T-helper 2 cell (primary cell): ENCODE measurements around the gene RABEPK.
"Not testable (repeated sequence)": the region's sequence is repeated elsewhere in the genome, so short reads cannot be mapped to it uniquely, and the experiment has no call there.

ENCODE experiments used
- DNase-seq, 5 experiments: peaks; one replicate each; pipeline versions ENCODE4 v3.0.0 to v3.0.0-alpha.2; 2012 to 2022

Gene RABEPK

DNA sequence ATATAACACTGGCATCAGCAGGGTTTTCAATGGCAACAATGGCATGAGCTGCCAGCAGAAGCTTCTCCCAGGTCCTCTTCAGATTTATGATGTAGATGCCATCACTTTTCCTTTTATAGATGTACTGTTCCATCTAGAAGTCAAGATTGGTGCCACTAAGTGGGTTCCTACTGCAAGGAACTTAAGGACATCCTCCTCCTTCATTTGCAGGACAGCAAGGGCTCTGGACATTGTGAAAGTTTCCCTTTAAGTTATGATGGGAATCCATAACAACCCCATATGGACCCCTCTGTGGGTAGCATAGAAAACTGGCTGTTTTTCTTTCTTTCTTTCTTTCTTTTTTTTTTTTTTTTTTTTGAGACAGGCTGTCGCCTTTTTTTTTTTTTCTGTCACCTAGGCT, 4.8 kb upstream of the RABEPK start:
- not testable (repeated sequence) for DNase-seq

DNA sequence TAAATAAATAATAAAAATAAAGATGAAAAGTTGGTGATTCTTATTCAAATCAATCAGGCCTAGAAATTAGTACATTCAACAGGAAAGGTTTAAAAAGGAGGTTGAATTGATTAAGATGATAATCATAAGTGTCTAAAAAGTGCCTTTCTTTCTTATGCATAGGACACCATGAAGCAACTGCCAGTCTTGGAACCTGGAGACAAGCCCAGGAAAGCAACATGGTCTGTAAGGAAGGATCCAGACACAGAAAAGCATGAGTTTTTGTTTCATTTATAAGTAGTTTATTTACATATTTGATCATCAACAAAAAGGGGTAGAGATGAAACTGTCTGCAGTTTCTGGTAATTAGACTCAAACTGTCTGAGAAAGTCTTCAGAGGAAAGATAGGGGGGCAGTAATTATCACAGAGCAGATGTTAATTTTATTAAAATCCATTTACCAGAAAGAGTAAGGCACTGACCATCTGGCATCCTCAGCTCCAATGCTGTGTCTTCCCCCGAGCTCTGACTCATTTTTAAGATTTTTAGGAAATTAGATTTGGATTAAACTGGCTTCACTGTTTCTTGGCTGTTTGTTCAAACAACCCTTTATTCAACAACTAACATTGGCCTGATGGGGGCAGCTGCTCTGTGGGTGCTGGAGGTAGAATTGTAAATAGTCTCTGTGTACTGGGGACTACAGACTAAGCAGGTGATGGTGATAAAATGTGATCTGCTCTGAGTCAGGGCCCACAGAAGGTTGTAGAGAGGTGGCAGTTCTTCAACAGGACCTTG, 2.7 kb downstream of the RABEPK start:
- peak in 1 of 5 experiments; percentile 22 for DNase-seq

DNA sequence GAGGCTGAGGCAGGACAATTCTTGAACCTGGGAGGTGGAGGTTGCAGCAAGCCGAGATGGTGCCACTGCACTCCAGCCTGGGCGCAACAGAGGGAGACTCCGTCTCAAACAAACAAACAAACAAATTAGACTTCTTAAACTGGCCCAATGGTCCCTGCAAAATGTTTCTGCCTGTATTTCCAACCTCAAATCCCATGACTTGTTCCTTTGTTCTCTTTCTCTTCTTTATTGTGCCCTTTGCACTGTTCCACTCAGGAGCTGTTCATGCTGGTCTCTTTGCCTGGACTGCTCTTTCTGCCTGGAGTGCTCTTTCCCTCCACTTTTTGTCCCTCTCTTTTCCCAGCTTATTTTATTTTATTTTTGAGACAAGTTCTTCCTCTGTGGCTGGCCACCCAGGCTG, 4.1 kb downstream of the RABEPK start:
- no peak for DNase-seq

DNA sequence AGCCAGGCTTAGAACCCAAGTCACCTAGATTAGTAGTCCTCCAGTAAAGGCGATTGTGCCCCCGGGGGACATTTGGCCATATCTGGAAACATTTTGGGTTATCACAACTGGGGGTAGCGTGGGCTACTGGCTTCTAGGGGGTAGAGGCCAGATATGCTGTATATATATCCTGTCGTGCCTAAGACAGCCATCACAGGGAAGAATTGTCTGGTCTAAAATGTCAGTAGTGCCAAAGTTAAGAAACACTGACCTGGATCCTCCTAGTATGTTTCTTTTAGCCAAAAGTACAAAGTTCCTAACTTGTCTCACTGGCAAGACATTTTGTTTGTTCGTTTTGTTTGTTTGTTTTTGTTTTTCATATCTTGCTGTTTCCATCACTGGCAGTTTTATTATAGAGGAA, 13.8 kb downstream of the RABEPK start:
- DNase-seq: no peak

DNA sequence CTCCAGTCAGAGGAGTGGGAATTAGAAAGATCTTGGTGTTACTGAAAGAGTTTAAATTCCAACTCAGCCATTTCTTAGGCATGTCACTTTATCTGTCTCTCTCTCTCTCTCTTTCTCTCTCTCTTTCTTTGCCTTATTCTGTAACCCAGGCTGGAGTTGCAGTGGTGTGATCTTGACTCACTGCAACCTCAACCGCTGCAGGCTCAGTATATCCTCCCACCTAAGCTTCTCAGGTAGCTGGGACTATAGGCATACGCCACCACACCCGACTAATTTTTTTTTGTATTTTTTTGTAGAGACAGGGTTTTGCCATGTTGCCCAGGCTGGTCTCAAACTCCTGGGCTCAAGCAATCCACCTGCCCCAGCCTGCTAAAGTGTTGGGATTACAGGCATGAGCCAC, 18.3 kb downstream of the RABEPK start:
- DNase-seq: no peak

DNA sequence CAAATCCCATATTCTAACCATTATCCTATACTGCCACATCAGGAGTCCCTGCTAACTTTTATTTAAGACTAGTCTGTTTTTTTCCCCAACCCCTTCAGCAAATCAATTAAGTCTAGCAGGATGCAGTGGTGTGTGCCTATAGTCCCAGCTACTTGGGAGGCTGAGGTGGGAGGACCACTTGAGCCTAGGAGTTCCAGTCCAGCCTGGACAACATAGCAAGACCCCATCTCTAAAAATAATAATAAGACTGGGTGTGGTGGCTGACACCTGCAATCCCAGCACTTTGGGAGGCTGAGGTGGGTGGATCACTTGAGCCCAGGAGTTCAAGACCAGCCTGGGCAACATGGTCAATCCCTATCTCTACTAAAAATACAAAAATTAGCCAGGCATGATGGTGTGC, 24.5 kb downstream of the RABEPK start:
- not testable (repeated sequence) for DNase-seq

DNA sequence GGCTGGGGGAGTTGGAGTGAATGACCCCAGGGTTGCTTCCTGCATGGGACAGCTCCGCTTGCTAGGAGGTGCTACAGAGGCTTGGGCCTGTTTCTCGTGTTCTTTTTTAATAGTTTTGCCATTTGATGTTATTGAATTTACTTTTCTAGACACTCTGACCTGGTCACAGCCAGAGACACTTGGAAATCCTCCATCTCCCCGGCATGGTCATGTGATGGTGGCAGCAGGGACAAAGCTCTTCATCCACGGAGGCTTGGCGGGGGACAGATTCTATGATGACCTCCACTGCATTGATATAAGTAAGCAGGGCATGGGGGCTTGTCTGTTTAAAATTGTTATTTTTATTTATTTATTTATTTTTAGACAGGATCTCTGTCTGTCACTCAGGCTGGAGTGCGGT, 27.4 kb downstream of the RABEPK start:
- DNase-seq: no peak

DNA sequence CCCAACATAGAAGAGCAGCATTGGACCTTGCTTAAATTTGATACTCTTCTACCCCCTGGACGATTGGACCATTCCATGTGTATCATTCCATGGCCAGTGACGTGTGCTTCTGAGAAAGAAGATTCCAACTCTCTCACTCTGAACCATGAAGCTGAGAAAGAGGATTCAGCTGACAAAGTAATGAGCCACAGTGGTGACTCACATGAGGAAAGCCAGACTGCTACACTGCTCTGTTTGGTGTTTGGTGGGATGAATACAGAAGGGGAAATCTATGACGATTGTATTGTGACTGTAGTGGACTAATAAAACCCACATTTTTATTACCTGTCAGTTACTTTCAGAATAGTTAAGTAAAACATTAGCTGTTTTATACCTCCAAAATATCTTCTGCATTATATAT, 33.3 kb downstream of the RABEPK start:
- DNase-seq: no peak

DNA sequence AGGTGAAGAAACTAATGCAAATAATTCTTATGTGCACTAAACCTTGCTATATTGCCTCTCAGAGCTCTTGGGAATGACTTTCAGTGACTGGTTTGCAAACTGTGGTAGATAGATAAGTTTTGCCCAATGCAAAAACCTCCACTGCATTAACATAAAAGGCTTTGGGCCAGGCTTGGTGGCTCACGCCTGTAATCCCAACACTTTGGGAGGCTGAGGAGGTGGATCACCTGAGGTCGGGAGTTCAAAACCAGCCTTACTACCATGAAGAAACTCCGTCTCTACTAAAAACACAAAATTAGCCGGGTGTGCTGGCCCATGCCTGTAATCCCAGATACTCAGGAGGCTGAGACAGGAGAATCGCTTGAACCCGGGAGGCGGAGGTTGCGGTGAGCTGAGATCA, 33.8 kb downstream of the RABEPK start:
- DNase-seq: not testable (repeated sequence)

DNA sequence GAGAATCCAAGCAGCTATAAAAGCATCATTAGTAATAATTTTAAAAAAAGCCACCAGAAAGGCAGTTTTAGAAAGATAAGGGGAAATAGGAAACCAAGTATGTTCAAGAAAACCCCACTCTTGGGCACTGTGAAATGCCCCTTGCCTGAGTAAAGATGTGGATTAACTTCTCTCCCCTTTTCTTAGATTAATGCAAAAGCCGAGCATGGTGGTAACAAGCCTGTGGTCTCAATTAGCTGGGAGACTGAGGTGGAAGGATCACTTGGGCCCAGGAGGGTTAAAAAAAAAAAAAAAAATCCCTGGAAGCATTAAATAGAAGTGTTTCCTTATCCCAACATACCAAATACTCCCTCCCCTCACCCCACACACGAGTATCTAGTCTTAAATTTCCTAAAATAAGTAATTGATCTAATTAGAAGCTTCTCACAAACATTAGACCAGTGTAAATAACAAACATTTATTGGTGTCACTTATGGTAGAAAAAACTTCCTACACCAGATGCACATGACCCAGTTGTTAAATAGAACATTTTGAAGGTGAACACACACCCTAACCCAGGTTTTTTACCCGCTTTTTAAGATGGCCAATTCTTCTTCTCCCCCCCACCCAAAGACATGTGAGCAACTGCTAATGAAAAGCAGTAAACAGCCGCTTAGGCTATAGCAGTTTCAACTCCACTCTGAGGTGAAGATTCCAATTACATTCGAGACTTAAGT, 35.6 kb downstream of the RABEPK start:
- DNase-seq: no peak

DNA sequence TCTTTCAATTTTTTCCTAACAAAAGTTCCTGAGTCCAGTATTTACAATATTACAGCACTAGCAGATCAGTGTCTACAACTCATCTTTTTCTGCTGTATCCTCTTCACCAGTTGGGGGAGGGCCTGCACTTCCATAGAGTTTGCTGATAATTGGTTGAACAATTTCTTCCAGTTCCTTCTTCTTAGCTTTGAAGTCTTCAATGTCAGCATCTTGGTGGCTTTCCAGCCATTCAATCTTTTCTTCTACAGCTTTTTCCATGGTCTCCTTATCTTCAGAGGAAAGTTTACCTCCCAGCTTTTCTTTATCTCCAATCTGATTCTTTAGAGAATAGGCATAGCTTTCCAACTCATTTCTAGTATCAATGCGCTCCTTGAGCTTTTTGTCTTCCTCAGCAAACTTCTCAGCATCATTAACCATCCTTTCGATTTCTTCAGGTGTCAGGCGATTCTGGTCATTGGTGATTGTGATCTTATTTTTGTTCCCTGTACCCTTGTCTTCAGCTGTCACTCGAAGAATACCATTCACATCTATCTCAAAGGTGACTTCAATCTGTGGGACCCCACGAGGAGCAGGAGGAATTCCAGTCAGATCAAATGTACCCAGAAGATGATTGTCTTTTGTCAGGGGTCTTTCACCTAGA, 36.3 kb downstream of the RABEPK start:
- not testable (repeated sequence) for DNase-seq

DNA sequence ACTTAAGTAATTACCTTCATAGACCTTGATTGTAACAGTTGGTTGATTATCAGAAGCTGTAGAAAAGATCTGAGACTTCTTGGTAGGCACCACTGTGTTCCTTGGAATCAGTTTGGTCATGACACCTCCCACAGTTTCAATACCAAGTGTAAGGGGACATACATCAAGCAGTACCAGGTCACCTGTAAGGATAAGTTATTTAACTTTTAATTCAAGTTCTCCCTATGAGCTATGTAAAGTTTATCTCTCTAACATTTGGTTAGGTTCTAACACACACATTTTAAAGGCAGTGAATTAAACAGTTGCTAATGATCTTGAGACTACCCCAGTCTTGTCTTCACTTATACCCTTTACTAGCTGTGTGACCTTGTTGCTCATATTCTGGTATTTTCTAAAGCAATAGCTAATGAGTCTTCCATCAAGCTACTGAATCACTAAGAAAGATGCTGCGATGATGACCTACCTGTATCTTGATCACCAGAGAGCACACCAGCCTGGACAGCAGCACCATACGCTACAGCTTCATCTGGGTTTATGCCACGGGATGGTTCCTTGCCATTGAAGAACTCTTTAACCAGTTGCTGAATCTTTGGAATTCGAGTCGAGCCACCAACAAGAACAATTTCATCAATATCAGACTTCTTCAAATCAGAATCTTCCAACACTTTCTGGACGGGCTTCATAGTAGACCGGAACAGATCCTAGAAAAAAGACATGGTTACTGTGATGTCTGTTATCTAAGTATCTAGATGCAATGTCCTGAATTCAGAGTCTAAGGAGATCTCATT, 38.0 kb downstream of the RABEPK start:
- no peak for DNase-seq

DNA sequence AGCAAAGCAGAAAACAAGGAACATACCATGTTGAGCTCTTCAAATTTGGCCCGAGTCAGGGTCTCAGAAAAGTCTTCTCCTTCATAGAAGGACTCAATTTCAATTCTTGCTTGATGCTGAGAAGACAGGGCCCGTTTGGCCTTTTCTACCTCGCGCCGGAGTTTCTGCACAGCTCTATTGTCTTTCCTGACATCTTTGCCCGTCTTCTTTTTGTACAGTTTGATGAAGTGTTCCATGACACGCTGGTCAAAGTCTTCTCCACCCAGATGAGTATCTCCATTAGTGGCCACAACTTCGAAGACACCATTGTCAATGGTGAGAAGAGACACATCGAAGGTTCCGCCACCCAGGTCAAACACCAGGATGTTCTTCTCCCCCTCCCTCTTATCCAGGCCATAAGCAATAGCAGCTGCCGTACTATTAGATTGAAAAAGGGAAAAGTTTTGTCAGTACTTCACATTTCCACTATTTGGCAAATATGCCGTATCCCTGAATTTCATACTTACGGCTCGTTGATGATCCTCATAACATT, 38.6 kb downstream of the RABEPK start:
- DNase-seq: no peak

DNA sequence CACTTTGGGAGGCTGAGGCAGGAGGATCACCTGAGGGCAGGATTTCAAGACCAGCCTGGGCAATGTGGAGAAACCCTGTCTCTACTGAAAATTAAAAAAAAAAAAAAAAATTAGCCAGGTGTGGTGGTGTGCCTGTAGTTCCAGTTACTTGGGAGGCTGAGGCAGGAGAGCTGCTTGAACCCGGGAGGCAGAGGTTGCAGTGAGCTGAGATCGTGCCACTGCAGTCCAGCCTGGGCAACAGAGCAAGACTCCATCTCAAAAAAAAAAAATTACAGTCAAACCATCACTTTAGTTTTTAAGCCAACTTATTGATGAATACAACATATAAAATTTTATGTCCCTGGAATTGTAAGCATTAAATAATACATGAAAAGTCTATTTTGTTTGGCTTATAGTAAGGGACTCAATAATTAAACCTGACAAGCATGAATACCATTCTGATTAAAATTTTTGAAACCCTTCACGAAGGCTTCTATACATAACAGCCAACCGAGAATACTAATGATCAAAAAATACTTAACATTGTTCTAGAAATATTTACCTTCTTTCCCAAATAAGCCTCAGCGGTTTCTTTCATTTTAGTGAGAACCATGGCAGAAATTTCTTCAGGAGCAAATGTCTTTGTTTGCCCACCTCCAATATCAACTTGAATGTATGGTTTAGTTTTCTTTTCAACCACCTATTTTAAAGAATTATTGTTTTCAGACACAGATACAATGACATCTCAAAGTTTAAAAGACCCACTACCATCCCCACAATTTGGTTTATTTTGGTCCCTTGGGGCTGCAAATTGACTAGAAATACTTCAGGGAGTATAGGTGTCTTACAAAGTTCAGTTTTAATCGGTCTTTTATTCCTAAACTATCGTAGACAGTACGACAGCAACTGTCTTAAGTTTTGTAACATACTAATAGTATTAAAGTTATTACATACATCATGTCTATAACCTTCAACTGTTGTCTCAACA, 39.6 kb downstream of the RABEPK start:
- no peak for DNase-seq

DNA sequence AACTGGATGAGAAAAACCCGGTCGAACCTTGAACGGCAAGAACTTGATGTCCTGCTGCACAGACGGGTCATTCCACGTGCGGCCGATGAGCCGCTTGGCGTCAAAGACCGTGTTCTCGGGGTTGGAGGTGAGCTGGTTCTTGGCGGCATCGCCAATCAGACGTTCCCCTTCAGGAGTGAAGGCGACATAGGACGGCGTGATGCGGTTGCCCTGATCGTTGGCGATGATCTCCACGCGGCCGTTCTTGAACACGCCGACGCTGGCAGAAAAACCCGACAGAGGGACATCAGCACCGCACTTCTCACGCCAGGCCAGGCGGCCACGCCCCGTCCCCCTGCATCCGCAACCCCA, 40.3 kb downstream of the RABEPK start:
- DNase-seq: peak in 2 of 5 experiments; percentile 24 to 66

DNA sequence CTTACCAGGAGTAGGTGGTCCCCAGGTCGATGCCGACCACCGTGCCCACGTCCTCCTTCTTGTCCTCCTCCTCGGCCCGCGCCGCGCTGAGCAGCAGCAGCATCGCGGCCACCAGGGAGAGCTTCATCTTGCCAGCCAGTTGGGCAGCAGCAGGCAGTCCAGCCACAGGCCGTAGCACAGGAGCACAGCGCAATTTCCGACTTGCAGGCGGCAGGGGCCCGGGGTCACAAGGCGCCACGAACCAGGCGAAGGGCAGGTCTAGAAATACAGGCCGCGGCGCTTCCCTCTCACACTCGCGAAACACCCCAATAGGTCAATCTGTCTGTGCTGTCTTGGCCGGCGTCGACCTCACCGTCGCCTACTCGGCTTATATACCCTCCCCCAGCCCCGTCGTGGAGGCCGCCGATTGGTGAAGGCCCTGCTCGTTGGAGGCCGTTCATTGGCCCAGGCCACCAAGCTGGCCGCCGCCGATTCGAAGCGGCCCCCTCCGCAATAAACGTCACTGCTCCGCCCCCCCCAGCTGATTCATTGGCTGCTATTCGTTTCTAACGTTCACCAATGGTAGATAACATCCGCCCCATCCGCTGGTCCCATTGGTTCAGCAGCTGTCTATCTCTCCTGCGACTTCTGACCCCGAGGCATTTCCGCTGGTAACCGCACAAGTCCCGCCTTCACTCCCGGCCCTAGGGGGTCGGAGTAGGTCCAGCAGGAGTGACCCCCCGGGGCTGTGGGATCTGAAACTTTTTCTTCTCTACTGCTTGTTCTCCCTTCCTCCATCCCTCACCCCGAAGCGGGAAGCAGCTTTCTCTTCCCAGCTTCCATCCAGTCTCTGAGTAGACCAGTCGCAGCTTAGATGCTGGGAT, 40.9 kb downstream of the RABEPK start, which contains the start of gene HSPA5:
TSS of gene HSPA5 (minus strand) at position 344 of the 863 bp plus-strand sequence. CDS start at position 127, 217 bp downstream.
- peak; percentile 97 to 100 (median 99) for DNase-seq

DNA sequence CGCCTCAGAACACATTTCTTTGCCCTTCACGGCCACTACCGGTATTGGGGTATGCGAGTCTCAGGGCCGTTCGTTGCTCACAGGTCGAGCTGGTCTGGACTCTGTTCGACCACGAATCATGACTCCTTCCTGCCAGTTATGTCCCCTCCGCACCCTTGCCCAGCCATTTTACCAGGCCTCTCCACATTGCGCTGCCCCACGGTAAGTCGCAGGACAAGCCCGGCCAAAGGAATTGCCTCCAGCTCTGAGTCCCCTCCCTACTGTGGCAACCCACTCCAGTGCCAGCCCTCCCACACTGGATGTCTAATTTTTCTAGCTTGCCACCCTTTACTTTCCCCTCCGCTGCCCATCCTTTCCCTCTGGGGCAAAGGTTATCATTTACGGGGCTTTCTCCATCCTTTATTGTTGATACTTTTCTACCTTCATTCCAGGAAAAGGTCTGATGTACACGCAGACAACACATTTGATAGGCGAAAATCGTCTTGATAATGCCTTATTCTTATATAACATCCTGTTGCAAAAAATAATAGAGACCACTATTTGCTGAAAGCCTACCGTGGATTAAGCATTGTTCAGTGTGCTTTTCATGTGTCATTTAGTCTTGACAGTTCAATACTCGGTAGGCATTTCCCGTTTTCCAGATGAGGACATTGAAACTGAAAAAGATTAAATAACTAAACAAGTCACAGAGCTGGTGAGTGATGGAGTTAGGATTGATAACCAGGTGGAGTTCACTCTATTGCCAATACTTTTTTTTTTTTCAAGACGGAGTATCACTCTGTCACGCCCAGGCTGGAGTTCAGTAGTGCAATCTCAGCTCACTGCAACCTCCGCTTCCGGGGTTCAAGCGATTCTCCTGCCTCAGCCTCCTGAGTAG, 41.8 kb downstream of the RABEPK start:
- peak in 1 of 5 experiments; percentile 18 for DNase-seq

DNA sequence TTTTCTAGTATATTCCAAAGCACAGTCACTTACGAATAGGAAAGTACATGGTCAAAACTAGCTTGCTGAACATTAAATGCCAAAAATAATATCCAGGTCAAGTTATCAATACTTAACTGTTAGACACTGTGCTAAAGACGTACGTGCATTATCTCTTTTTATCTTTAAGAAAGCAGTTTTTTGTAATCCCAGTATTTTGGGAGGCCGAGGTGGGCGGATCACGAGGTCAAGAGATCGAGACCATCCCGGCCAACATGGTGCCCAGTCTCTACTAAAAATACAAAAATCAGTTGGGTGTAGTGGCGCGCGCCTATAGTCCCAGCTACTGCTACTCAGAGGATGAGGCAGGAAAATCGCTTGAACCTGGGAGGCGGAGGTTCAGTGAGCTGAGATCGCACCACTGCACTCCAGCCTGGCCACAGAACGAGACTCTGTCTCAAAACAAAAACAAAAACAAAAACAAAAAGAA, 43.5 kb downstream of the RABEPK start:
- no peak for DNase-seq

DNA sequence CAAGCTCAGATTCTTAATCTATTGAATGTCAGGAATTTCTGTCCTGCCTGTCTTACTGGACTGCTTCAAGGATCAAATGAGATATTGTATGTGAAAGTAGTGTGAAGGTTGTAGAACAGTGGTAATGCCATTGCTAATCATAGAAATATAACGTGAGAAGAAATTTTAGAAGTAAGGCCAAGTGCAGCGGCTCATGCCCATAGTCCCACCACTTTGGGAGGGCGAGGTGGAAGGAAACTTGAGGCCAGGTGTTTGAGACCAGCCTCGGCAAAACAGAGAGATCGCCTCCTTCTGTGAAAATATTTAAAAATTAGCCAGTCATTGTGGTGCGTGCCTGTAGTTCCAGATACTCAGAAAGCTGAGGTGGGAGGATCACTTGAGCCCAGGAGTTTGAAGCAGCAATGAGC, 45.9 kb downstream of the RABEPK start:
- no peak for DNase-seq
